Ecto neural progenitor cell (in vitro differentiated cells): Measurements from ENCODE around the gene TBC1D5.

Experiments
- DNase-seq: peaks from one replicate; pipeline ENCODE4 v3.0.0-alpha.2; 2018; ENCODE audit warnings: low spot score

Gene TBC1D5

DNA sequence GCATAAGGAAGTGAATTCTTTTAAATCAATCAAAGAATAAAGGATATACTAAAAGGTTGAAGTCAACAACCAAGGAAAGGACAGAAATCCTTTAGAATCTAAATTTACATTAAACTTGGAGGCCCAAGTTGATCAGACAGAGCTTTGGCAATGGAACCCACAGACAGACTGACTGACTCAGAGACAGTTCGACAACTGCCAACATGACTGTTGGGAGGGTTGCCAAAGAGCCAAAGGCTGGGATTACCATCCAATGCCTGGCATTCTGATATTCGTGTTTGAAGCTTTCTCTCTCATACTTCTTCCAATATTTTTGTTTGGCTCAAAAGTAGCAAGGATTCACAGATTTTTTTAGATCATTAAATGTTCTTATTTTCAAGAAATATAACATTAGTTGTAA is 451.5 kb downstream of the TBC1D5 start:
- DNase-seq, result no peak

GRCh38 chr3:17288839-17289399 is 453.5 kb downstream of the TBC1D5 start:
- DNase-seq, result no peak

GRCh38 chr3:17287006-17287689 is 455.3 kb downstream of the TBC1D5 start:
- no peak for DNase-seq

DNA sequence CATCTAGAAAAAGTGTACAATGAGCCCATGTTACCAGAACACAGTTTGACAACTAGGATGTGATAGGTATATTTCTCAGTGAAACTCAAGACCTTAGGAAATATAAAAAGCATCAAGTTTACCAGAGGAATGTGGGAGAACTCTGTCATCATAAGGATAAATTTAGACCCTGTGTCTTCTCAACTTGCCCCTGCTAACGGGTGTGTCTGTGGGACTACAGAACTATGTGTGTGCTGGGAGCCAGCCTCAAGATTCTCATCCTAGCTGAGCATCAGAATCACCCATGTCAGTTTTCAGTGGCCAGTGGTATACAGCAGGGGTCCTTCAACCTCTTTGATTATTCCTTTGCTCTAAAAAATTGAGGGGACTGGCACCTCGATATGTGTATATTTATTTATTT is 464.4 kb downstream of the TBC1D5 start:
- no peak for DNase-seq

DNA sequence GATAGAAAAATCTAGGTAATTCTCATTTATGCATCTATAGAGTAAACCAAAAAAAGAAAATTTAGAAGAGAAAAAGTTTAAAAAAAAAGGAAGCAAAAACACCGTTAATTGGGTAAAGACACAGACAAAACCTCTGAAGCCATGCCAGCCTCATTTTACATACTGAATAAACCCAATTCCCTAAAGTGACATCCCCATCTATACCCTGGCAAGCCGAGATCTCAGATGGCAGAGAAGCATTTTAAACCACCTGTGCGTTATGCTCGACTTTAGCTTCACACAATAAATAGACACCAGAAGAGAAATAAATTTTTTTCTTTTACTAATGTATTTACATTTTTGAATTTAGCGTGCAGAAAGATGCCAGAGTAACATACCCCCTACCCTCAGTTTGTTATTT is 475.6 kb downstream of the TBC1D5 start:
- DNase-seq, result no peak

DNA sequence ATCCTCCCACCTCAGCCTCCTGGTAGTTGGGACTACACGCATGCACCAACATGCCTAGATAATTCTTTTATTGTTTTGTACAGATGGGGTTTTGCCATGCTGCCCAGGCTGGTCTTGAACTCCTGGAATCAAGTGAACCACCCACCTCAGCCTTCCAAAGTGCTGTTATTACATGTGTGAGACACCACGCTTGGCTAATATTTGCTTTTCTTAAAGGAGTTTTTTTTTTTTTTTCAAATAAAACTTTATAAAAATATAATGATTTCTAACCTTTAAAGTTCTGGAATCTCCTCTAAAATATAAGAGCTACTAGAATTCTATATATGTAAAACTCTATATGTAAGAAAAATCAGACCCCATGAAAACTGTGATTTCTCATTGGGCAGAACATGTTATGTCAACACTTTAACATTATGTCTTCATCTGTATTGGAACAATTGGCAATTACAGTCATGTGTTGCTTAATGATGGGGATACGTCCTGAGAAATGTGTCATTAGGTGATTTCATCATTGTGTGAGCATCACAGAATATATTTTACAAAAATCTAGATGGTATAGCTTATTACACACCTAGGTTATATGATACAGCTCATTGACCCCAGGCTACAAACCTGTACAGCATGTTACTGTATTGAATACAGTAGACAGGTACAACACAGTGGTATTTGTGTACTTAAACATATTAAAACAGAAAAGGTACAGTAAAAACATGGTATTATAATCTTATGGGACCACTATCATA is 480.6 kb downstream of the TBC1D5 start:
- DNase-seq, result no peak

GRCh38 chr3:17260257-17260656 is 482.2 kb downstream of the TBC1D5 start:
- DNase-seq, result no peak

- no peak for DNase-seq
Measured at GRCh38 chr3:17259685-17260084, 482.7 kb downstream of the TBC1D5 start.

GRCh38 chr3:17258823-17259436 is 483.5 kb downstream of the TBC1D5 start:
- no peak for DNase-seq

DNA sequence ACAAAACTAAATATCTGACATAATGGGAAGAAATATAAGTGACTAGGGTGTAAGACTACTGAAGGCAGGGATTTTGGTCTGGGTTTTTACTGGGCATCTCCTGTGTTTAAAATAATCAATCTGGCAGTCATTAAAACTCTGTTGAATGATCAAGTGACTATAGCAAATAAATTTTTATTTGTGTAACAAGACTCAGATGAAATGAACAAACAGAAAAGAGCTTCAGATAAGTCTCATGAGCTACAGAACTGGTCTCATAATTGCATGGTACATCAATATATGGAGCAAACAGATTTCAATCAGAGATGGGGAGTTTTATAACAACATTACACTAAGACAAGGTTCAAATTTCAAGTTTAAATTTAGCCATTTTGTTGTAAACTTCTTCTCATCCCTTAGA is 485.2 kb downstream of the TBC1D5 start:
- DNase-seq, result no peak

DNA sequence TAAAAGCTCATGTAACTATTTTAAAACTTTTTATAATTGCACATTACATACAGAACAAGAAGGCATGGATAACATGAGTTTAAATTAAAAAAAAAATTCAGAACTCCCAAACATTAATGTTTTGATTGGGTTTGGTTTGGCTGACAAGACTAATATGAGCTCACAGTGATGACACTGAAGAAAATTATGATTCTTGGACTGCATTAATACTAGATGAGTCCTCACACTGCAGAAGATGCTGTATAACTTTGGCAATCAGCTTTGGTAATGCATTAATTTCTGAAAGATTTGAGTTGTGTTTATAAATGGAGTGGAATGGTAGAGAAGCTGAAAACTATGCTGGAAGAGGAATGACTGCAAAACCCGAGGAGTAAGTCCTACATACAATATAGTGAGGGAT is 498.8 kb downstream of the TBC1D5 start:
- DNase-seq, result no peak

- no peak for DNase-seq
Measured at GRCh38 chr3:17239417-17239816, 503.0 kb downstream of the TBC1D5 start.

GRCh38 chr3:17238023-17238422 is 504.4 kb downstream of the TBC1D5 start:
- DNase-seq, result no peak

GRCh38 chr3:17235310-17235709 is 507.1 kb downstream of the TBC1D5 start:
- DNase-seq, result no peak

- no peak for DNase-seq
Measured at GRCh38 chr3:17234382-17234781, 508.0 kb downstream of the TBC1D5 start.

DNA sequence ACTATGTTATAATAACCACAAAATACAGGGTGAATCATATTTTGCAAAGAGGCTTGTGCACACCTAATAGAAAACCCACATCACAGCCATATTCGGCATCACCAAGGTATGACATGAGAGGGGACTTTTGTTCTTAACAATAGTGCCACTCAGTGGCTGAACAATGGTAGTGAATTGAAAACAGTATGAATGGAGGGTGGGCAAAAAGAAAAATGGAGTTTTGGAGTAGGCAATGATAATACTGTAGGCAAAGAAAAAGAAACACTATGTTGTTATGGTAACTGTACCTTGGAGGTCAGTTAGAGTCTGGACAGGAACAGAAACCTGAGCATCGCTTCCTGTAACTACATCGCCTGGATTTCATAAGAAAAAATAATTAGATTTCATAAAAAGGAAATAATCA is 509.0 kb downstream of the TBC1D5 start:
- no peak for DNase-seq

GRCh38 chr3:17232442-17232841 is 510.0 kb downstream of the TBC1D5 start:
- DNase-seq, result no peak

- no peak for DNase-seq
Measured at GRCh38 chr3:17231537-17232261, 510.7 kb downstream of the TBC1D5 start.

DNA sequence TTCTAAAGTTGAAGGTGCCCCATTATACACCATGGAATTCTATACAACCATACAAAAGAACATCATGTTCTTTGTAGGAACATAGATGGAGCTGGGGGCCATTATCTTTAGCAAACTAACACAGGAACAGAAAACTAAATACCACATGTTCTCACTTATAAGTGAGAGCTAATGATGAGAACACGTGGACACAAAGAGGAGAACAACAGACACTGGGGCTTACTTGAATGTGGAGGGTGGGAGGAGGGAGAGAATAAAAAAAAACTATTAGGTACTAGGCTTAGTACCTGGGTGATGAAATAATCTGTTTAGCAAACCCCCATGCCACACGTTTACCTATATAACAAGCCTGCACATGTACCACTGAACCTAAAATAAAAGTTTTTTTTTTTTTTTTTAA is 515.0 kb downstream of the TBC1D5 start:
- no peak for DNase-seq

GRCh38 chr3:17221529-17221928 is 520.9 kb downstream of the TBC1D5 start:
- DNase-seq, result no peak

DNA sequence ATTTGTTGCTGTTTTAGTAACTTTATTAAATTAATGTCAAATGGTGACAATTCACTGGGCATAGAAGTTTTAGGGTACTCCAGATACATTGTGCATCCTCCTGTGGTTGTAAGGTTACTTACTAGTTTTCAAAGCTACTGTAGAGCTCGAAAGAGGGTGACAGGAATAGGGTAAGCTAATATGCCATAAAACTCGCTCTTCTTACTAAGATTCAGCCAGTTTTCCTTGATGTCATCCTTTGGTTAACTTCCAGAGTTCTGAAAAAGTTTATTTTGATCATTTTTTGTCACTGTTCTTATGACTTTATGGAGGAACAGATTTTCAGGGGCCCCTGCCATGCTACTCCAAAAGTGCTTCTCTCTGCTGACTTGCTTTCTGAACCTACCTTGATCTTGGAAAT is 522.8 kb downstream of the TBC1D5 start:
- DNase-seq, result no peak

- DNase-seq, result no peak
Measured at GRCh38 chr3:17218587-17218986, 523.8 kb downstream of the TBC1D5 start.
